HG02938 (cell line): ENCODE data around the gene RSPH9.

ENCODE experiments used
- ATAC-seq: cut with Tn5 transposase; IDR thresholded peaks from one replicate; pipeline ENCODE4 v1.9.1; 2021; ENCODE audit warnings: mild to moderate bottlenecking, moderate library complexity; ENCODE audit not compliant: unreplicated experiment

Gene RSPH9

DNA sequence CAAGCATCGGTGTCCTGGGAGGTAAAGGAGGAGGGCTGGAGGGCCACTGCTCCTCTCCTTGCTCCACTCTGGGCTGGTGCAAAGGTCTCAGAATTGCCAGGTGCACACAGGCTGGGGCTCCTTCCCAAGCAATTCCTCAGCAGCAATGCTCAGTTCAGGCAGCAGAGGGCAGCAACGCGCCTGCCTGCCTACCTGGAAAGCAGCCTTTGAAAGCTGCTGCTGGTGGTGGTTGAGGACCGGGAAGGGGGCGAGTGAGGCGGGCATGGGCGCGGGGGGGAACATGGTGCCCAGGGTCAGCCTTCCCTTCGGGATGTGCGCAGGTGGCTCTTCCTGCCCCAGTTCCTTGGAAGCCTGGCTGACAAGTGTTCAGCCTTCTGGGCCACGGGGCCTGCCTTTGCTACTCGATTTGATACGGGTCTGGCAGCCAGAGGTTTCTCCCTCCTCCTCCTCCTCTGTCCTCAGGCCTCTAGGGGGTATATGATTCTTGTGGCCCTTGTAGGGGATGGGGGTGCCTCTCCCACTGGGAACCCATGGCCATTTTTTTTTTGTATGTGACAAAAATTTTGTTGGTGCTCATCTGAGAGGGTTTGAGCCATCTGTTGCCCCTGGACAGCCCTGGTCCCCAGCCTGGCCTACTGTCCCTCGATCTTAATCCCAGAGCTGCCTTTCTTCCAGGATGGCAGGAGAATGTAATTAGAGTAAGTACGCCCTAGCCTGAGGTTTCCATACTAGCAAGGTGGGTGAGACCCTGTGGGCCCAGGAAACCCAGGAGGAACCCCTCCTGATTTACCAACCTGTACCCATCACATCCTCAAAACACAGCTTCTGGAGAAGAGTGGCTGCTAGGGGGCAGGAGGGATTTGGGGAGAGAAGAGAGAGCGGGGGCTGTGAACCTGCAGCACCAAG is 22.7 kb downstream of the RSPH9 start:
- ATAC-seq, result no peak

GRCh38 chr6:43668151-43669028 is 23.6 kb downstream of the RSPH9 start:
- no peak for ATAC-seq

DNA sequence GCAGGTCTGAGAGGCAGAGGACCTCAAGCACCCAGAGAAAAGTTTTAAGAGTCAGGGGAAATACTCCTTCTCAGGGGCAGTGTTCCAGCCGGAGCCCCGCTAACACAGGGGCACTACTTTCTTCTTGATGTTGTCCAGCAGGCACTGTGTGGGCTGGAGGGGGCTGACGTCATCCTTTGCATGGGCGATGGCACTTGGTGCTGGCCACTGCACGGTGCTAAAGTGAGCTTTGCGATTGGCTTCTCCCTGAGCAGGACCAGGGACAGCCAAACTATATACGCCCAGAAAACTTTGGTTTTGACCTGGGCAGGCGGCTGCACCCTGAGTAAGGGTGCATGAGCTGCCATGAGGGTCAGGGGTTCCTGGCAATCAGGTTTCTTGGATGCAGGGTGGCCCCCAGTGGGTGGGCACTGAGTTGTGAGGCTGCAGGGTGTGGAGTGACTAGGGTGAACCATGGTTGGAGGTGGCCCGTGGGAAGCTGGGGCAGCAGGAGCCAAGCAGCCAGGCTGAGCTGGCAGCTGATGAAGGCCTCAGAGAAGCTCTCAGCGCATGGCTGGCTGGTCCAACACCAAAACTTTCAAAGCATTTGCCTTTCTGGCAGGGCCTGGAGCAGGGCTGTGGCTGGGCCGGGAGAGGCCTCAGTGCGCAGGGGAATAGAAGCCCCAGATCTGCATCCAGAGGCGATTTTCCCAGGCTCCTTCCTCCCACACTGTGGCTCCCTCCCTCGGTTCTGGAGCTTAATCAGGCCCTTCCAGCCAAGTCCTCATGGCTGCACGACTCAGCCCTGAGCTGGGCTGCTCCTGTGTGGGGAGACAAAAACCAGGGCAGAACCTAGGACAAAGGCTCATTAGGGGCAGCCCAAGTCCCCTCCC is 24.4 kb downstream of the RSPH9 start:
- ATAC-seq, result no peak

DNA sequence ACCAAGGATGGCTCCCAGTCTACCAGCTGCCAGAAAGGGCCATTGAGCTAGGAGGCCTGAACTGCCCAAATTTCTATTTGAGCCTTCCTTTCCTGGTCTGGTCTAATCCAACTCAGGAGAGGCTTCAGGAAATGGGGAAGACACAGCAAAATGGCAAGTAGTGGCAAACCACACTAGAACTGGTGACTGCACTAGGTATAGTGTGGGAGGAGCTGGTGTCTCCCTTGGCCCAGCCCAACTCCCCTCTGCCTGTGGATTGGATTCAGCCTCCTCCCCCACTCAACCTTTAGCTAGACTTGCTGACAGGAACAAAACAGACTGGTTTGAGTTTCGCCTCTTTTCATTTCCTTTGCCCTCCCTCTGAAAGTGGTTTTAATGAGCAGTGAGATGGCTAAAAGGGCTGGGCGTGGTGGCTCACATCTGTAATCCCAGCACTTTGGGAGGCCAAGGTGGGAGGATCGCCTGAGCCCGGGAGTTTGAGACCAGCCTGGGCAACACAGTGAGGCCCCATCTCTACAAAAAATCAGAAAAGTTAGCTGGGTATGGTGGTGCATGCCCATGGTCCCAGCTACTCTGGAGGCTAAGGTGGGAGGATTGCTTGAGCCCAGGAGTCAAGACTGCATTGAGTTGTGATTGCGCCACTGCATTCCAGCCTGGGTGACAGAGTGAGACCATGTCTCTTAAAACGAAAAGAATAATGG is 25.2 kb downstream of the RSPH9 start:
- ATAC-seq, result no peak

GRCh38 chr6:43670623-43670986 is 25.8 kb downstream of the RSPH9 start:
- no peak for ATAC-seq

DNA sequence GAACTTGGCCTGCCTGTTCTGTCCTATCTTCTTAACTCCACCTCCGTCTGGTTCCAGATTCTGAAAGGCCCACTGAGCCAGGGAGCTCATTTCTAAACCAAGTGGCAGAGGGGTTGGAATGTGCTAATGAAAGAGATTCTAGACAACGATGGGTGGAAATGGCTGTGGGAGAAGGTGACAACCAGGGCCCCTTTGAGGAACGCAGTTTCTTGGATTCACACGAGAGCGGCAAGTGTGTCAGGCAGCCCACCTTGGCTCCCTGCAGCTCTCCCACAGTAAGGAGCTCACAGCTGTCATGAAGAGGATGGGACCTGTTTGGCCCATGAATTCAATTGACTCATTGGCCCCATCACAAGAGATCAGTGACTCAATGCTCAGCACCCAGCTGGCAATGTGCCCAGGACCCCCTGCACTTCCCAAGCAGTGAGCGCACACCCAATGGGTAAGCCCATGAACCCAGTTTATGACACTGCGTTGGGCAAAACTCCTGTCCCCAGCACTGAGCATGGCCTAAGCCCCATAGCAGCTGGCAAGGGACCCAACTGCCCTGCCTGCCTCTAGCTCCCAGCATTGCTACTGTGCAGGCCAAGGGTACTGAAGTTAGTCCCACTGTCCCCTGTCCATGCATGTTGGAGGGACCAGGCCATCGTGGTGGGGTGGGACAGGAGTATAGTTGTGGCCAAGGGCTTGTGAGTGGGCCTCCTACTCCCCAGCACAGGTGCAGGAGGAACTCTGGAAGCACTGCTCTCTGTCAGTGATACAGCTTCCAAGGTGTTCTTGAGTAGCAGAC is 26.4 kb downstream of the RSPH9 start:
- ATAC-seq, result no peak

DNA sequence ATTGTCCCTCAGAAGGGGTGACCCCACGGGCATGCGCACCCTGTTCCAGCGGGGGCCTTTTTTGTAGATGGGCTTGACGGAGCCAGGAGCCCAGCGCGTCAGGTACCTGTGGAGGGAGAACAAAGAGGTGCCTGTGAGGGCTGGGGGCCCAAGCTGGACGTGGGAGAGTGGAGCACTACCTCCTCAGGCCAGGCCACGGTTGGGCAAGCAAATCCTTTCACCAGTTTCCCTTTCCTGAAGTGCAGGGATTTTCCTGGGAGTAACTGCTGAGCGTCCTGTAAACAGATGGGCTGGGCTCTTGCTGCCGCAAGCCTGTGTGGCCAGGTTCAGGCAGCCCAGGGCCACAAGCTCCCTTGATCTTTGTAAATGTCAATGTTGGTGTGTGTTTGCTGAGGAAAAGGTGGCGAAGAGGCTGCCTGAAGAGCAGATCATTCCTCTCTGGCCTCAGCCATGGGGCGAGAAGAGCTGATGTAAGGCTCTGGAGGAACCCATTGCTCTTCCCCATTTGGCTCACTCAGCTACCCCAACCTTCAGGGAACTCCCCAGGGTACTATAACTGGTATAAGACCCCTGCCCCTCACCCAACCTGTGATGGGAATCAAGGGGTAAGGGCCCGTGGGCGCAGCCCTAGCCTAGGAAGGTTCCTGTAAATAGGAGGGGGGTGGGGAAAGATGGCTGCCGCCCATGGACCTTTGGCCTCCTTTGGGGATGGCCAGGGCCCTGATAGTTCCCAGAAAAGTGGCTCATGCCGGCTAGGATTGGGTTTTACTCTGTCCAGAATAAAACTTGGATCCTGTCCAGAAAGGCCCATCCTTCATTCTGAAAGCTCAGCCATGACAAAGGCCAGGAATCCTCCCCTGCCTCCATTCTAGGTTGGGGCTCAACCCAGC is 27.2 kb downstream of the RSPH9 start:
- no peak for ATAC-seq

DNA sequence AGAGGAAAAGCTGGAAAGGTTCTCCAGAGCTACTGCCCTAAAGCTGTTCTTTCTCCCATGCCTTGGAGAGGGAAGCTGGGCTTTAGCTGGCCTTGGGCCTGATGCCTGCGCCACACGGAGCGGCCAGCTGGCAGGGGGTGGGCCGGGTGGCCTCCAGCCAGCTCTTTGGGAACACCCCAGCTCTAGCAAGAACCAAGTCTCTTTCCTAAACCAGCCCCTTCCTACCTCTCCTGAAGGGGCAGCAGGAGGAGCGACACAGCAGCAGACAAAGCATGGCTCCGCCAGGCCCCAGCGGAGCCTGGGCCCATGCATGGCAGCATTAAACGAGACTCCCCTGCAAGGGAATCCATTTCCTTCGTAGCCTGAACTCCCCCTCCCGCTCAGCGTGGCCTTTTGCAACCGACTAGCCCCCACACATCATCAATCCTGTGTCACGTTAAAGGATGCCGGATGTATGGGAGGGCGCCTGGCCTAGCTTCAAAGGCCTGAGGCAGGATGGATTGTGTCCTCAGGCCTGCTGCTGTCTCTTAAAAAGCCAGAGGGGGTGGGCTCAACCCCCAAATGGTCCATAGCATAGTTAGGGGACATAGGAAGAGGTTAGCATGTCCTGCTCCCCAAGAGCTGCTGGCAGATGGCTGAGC is 28.7 kb downstream of the RSPH9 start:
- ATAC-seq, result no peak

- ATAC-seq, result no peak
These were observed 29.5 kb downstream of the RSPH9 start for GRCh38 chr6:43674291-43674690.

- ATAC-seq, result no peak
These were observed 30.1 kb downstream of the RSPH9 start for GRCh38 chr6:43674921-43675320.

DNA sequence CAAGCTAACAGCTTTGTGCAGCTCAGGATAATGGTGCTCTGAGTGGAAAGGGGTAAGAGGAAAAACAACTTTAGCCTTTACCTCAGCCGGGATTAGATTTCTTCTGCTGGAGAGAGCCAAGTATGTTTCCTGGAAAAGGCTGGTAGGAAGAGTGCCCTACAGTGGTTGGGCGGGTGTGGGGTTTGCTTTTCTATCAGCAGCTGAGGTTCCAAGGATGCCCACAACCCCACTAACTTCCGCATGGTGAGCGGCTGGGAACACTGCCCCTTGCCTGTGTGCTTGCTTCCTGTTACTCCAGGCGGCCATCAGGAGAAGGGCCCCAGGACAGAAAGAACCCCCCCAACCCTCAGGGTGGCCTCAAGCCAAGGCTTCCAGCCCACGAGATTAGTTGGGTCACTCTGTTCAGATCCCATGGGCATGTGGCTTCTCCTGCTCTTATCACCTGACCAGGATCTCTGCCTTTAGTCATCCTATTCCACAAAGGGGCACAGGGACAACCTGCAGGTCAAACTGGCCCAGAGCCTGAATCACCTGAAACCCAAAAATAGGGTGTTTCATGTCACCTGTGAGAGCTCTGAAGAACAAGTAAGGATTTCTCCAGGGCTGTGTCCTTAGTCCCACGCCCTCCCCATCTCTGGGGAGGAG is 32.2 kb downstream of the RSPH9 start:
- ATAC-seq, result no peak

GRCh38 chr6:43677759-43678158 is 32.9 kb downstream of the RSPH9 start:
- ATAC-seq, result no peak

DNA sequence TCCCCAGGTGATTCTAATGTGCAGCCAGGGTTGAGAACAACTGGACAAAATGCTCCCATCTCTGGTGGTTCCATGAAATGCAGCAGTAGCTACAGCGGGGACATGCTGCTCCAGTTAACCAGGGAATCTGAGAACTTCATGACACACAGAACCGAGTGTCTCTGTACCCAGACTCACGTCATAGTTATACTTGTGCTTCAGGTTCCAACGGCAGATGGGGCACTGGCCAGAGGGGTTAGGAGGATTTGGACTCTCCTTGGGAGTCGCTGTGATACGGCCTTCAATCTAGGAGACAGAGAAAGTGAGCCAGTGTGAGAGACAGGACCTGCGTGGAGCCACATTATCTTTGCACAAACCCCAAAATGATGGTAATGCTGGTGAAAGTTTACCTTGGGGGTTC is 33.5 kb downstream of the RSPH9 start:
- no peak for ATAC-seq

DNA sequence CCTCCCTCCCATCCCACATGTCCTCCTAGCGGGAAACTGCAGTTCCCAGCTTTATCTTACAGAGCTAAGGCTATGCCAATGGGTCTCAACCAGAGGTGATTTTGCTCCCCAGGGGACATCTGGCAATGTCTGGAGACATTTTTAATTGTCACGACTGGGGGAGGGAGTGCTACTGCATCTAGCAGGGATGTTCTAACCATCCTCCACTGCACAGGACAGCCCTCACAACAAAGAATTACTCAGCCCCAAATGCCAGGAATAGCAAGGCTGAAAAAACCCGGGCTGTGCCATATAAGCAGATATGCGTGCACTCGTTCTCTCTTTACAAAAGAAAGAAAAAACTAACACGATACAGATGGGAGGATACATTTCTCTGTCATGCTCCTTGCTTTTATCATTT is 34.2 kb downstream of the RSPH9 start:
- ATAC-seq, result no peak

DNA sequence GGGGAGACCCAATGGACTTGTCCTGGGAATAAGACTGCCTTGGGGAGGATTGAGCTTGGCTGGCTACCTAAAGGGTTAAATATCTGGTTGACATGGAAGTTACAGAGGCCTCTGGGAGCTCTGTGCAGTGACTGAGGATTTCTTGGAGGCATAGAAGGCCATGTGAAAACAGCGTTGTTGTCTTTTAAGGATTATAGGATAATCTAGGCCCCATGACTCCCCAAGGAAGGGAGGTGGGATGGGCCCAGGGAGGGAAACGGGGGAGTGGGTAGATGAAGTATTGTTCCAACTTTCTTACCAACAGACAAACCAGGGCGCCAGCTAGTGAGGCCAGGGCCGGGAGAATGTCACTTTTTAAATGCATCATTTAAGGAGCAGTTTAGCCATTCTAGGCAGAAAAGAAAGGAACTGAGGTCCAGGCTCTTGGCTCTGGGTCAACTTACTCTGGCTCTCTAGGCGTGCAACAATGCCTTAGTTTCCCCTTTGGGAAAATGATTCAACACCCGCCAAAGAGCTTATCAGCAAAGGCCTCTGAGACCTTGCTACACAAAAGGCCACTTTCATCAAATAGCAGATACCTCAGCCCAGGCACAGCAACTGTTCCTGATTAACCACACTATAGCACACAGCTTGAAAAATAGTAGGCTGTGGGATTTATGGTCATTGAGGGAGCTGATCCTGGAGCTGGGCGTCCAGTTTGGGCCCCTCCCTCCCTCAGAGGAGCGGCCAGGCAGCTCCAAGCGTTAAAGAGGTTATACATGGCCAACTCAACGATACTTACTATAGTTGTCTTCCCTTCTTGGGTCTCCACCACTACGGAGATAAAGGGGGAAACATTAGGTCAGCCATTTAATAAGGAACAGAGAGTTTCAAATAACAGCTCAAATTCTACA is 35.7 kb downstream of the RSPH9 start:
- no peak for ATAC-seq

GRCh38 chr6:43681303-43681702 is 36.5 kb downstream of the RSPH9 start:
- no peak for ATAC-seq
